ENCODE results near the gene CASP7. TPM values are rescaled to one million over a fixed set of nuclear protein-coding genes. Genes with fewer than 3 reads are reported as not detected.

CASP7 gene
- total RNA-seq (2022; extraction: Qiagen RNA extraction) = 24.3 to 32.6 TPM (median 28.6 TPM) in 5 replicates

GRCh38 chr10:113679463-113680189, at the start of gene CASP7:
TSS of gene CASP7 (plus strand) at chr10:113679912. CDS start at chr10:113697494, 17,582 bp downstream.

GRCh38 chr10:113663908-113664307, 15.8 kb upstream of the CASP7 start, which contains the start of gene NRAP:
TSS of gene NRAP (minus strand) at chr10:113664041. CDS start at chr10:113663882, 159 bp downstream.

GRCh38 chr10:113751181-113751732, 71.5 kb downstream of the CASP7 start, which contains the start of gene PLEKHS1:
TSS of gene PLEKHS1 (plus strand) at chr10:113751682. CDS start at chr10:113755278, 3,596 bp downstream.

Other genes with a start within 250 kb of the CASP7 start
- gene HABP2, start 126.9 kb upstream of the CASP7 start, total RNA-seq (2022; extraction: Qiagen RNA extraction) = 0.07 to 0.14 TPM (median 0.11 TPM) in 5 replicates
- gene NRAP, start 15.9 kb upstream of the CASP7 start, total RNA-seq (2022; extraction: Qiagen RNA extraction) = 0.02 TPM in 1 of 5 replicates, not detected in the others
- 0.03 to 0.05 TPM (median 0.04 TPM) in 4 of 5 replicates, not detected in the other for gene PLEKHS1, start 71.8 kb downstream of the CASP7 start, total RNA-seq (2022; extraction: Qiagen RNA extraction)
- gene DCLRE1A, start 174.2 kb downstream of the CASP7 start, total RNA-seq (2022; extraction: Qiagen RNA extraction) = 8.8 to 11.0 TPM (median 9.9 TPM) in 5 replicates
- gene NHLRC2, start 174.7 kb downstream of the CASP7 start, total RNA-seq (2022; extraction: Qiagen RNA extraction) = 4.8 to 9.2 TPM (median 7.5 TPM) in 5 replicates

Data from A549 treated with dexamethasone at 1 μM for 4 hours (cell line).